HG03045 (cell line): ENCODE results near the gene PNMA8B.

Experiments
- ATAC-seq: cut with Tn5 transposase; IDR thresholded peaks from one replicate; pipeline ENCODE4 v1.9.1; 2021; ENCODE audit warnings: mild to moderate bottlenecking, moderate library complexity; ENCODE audit not compliant: unreplicated experiment

PNMA8B gene

DNA sequence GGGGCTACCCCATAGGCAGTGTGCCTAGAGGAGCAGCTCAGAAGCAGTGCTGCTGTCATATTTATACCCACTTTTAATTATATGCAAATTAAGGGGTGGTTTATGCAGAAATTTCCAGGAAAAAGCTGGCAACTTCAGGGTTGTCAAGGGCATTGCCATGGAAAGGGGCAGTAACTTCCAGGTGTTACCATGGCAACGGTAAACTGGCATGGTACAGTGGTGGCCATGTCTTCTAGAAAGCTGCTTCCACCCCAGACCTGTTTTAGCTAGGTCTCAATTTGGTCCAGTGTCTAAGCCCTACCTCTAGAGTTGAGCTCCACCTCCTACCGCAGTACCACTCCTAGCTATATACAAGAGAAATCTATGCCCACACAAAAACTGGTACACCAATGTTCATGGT lies 35.6 kb downstream of the PNMA8B start:
- ATAC-seq, result no peak

DNA sequence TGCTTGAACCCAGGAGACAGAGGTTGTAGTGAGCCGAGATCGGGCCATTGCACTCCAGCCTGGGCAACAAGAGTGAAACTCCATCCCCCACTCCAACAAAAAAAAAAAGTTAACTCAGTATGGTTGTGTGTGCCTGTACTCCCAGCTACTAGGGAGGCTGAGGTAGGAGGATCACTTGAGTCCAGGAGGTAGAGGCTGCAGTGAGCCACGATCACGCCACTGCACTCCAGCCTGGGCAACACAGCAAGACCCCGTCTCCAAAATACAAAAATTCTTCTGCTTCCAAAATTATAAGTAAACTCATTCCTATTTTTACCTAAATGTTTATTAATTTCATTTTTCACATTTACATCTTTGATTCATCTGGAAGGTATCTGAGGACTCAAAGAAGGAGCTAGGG lies 38.7 kb downstream of the PNMA8B start:
- no peak for ATAC-seq

GRCh38 chr19:46454244-46454643 lies 41.4 kb downstream of the PNMA8B start:
- no peak for ATAC-seq

- no peak for ATAC-seq
Measured at GRCh38 chr19:46453661-46454060, 42.0 kb downstream of the PNMA8B start.

- no peak for ATAC-seq
Measured at GRCh38 chr19:46452186-46452585, 43.5 kb downstream of the PNMA8B start.

GRCh38 chr19:46451352-46451751 lies 44.3 kb downstream of the PNMA8B start:
- no peak for ATAC-seq

DNA sequence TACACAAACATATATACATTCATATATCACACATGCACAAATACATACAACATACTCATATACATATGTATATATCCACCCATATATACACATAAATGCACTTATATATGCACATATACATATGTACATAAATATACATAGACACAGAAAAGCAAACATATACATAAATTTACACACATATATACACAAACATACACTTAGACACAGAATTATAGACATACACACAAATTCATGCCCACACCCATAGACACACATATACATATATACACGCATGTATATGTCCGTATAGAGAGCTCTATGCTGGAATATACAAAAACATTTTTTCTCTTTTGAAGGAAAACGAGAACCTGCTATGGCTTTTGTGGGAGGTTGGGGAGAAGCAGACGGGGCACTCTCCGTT lies 44.9 kb downstream of the PNMA8B start:
- no peak for ATAC-seq

- no peak for ATAC-seq
Measured at GRCh38 chr19:46449228-46449627, 46.4 kb downstream of the PNMA8B start.

DNA sequence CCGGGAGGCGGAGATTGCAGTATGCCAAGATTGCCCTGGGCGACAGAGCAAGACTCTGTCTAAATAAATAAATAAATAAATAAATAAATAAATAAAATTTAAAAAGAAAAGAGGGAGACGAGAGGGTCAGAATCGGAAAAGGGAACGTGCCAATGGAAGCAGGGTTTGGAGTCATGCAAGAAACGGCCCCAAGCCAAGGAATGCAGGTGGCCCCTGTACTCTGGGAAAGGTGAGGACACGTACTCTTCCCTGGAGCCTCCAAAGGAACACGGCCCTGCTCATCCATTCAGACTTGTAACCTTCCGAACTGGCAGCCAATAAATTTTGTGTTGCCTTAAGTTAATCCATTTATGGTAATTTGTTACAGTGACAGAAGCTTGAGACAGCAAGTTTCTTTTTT lies 47.1 kb downstream of the PNMA8B start:
- no peak for ATAC-seq

DNA sequence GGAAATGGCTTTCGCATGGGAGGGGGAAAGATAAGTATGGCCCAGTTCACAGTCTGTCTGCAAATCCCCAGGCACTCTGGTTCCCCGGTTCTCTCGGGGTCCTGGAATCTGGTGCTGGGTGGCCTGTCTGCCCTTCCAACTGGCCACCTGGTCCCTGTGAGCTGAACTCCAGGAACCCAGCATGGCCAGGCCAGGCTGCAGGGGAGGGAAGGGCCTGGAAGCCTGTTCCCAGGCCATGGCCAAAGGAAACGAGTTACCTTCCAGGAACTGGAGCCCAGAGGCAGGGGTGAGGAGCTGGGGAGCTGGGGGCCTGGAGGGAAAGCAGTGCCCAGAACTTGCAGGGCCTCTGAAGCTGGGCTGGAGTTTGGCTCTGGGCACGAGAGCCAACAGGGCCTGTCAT lies 47.8 kb downstream of the PNMA8B start:
- no peak for ATAC-seq

DNA sequence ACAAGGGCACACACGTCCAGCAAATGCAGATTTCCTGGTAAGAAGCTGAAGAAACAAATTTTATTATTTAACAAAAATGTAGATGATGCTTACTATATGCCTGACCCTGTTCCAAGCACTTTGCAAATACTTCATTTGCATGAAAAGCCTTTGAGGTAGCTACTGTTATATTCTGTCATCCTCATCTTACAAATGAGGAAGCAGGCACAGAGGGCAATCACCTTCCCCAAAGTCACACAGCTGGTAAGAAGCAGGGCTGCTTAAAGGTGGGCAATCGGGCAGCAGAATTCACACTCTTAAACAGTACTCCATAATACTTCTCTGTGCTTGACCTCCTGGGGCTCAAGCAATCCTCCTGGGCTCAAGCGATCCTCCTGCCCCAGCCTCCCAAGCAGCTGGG lies 48.7 kb downstream of the PNMA8B start:
- ATAC-seq, result no peak

DNA sequence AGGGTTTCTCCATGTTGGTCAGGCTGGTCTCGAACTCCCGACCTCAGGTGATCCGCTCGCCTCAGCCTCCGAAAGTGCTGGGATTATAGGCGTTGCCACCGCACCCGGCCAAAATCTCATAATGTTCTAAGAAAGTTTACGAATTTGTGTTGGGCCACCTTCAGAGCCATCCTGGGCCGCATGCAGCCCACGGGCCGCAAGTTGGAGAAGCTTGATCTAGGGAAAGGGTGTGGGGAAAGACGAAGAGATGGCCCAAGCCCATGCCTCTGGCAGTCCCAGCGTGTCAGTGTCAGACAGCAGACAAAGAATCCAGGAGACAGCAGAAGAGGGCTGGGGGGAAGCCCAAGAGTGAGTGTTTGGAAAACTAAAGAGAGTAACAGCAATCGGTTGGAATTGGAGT lies 49.6 kb downstream of the PNMA8B start:
- ATAC-seq, result no peak

- no peak for ATAC-seq
Measured at GRCh38 chr19:46442808-46443450, 52.7 kb downstream of the PNMA8B start.

- ATAC-seq, result no peak
Measured at GRCh38 chr19:46441866-46442265, 53.8 kb downstream of the PNMA8B start.
